Erythroblast (primary cell): ENCODE measurements around the gene TRIM47.

Source experiments
- GATA1 ChIP-seq: IDR thresholded peaks from 2 replicates; pipeline ENCODE4 v1.6.1; 2011; ENCODE audit warnings: low read depth, mild to moderate bottlenecking, control low read depth, low read length, moderate library complexity
- POLR2A ChIP-seq: IDR thresholded peaks from 2 replicates; pipeline ENCODE4 v1.6.1; 2011; ENCODE audit warnings: mild to moderate bottlenecking, low read length

DNA sequence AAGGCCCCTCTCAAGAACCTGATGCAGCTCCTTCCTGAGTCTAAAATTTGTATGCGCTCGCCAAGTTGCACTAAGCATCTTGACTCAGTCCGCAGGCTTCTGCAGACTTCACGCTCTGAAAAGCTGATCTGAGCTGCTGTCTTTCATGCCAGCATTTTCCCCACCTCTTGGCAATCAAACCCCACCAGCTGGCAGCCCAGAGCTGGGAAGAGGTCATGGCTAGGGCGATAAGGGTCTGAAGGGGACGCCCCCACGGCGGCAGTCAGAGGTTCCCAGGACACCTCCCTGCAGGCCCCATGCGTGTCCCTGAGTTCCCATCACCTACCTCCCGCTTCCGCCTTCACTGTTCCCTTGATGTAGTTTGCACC is 29.1 kb downstream of the TRIM47 start:
- TF ChIP-seq POLR2A (peak; percentile 31), GATA1 (no peak)
